HG03159 (cell line): ENCODE measurements around the gene TMEM123.

Experiments
- ATAC-seq: cut with Tn5 transposase; IDR thresholded peaks from one replicate; pipeline ENCODE4 v1.9.1; 2021; ENCODE audit warnings: mild to moderate bottlenecking, moderate library complexity; ENCODE audit not compliant: unreplicated experiment

Gene TMEM123

DNA sequence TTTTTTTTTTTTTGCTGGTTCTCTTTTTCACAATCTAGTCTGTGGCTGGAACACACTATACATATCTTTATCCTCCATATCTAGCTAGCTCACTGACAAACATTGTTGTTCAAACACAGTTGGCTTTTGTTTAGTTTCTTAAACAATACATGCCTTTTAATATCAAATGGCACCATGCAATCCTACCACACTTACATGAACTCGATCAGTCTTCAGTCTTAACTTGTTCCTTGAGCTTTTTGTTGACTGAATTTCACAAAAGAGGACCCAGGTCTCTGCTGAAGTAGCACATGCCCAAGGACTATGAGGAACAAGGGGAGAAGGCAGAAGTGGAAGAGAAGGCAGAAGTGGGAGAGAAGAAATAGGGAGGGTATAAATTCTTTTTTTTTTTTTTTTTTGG is 25.5 kb downstream of the TMEM123 start:
- no peak for ATAC-seq

DNA sequence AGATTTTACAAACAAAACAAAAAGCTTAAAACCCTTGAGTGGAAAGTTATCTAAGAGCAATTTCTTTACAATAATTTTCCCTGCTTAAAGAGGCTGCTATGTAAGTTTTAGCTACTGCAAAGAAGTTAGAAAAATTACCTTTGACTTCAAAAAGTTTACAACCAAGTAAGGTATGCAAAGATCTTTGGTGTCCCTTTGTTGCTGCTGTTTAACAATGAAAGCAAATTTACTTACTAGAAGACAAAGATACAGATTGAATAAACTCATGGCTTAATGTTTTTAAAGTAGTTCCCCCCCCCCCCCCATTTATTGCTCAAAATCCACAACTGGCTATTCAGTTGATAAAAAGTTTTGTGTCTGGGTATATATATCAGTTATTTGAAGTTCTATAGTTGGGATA is 26.0 kb downstream of the TMEM123 start:
- no peak for ATAC-seq

GRCh38 chr11:102426000-102426399 is 26.6 kb downstream of the TMEM123 start:
- ATAC-seq, result no peak

- no peak for ATAC-seq
Observed at GRCh38 chr11:102423936-102424335, 28.6 kb downstream of the TMEM123 start.

DNA sequence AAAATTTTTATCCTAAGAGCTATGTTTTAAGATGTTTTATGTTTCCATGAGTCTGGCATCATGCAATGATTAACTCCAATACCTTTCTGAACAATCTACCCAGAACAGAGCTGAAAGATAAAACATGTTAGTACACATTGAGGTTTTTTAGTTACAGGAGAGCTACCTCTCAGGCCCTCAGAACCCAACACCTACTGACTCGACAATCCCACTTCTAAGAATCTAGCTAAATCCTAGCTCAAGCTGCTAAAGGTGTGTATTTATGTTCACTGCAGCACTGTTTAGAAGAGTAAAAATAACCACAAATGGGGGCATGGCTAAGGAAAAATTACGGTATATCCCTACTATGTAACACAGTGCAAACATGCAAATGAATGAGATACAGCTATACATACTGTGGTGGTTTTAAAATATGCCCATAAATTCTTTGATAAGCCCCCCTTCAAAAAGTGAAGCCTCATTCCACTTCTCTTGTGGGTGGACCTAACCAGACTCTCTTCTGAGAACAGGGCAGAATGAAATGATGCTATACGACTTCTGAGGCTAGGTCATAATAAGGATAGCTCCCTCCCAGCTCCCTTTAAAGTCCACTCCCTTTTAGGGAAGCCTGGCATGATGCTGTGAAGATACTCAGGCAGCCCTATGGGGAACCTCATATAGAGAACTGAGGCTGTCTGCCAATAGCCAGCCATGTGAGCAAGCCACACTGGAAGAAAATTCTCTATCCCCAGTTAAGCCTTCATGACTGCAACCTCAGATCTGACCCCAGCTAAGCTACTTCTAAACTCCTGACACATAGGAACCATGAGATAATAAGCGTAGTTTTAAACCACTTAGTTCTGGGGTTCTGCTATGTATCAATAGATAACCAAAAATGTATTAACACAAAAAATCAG is 29.5 kb downstream of the TMEM123 start:
- ATAC-seq, result no peak

DNA sequence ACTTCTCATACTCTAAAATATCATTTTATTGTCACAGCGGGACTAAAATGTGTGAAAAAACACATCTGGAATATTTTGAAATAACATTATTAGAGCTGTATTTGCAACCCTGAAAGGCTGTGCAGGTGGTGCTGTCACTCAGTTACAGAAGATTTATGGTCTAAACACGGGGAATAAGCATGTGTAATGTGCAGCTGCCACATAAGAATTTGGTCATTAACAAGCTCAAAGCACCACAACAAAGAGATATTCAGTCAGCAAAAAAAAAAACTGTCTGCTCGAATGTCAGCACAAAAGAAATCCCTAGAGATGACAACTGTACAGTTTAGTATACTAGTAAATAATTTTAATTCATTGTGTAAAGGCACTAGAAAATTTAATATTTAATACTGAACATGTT is 31.3 kb downstream of the TMEM123 start:
- ATAC-seq, result no peak

DNA sequence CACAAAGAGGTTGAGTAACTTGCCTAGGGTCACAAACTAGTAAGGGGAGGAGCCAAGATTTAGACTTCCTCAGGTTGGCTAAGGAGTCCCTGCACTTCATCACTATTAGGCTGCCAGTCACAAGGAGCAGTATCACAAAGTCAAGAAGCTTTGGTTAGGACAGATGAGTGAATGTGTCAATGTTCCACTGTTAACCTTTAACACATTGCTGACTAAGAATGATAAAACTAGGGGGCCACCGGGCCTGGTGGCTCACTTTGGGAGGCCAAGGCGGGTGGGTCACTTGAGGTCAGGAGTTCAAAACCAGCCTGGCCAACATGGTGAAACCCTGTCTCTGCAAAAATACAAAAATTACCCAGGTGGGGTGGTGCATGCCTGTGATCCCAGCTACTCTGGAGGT is 32.0 kb downstream of the TMEM123 start:
- peak; percentile 78 for ATAC-seq

DNA sequence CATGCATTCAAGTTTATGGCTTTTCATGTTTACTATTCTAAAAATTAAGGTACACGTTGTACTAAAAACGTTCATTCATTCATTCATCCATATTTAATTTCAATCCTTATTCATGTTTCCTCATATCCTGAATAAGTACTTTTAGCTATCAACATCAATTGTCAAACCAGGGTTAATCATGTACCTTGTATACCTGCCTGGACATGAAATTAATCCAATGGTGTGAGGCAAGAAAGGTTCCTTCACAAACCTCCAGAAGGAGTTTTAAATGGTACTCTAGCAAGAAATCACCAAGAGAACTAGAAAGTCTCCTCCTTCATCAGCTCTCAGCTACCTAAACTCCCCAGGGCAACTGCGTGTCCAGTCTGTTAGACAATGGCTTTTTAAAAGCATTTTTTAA is 33.4 kb downstream of the TMEM123 start:
- ATAC-seq, result no peak

DNA sequence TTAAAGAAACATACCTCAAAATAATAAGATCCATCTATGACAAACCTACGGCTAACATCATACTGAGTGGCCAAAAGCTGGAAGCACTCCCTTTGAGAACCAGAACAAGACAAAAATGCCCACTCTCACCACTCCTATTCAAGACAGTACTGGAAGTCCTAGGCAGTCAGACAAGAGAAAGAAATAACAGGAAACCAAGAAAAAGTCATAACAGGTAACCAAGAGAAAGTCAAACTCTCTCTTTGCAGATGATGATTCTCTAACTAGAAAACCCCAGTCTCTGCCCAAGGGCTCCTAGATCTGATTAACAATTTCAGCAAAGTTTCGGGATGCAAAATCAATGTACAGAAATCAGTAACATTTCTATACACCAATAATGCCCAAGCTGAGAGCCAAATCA is 35.6 kb downstream of the TMEM123 start:
- ATAC-seq, result no peak

DNA sequence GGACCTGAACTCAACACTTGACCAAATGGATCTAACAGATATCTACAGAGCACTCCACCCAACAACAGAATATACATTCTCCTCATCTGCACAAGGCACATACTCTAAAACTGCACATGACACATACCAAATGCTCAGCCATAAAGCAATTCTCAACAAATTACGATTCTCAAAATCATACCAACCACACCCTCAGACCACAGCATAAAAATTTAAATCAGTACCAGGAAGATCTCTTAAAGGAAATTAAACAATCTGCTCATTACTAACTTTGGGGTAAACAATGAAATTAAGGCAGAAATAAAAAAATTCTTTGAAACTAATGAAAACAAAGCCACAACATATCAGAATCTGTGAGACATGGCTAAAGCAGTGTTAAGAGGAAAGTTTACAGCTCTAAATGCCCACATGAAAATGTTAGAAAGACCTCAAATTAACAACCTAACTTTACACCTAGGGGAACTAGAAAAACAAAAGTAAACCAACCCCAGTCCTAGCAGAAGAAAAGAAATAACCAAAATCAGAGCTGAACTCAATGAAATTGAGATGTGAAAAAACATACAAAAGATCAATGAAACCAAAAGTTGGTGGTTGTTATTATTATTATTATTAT is 37.2 kb downstream of the TMEM123 start:
- ATAC-seq, result no peak

GRCh38 chr11:102414559-102414958 is 38.0 kb downstream of the TMEM123 start:
- no peak for ATAC-seq

DNA sequence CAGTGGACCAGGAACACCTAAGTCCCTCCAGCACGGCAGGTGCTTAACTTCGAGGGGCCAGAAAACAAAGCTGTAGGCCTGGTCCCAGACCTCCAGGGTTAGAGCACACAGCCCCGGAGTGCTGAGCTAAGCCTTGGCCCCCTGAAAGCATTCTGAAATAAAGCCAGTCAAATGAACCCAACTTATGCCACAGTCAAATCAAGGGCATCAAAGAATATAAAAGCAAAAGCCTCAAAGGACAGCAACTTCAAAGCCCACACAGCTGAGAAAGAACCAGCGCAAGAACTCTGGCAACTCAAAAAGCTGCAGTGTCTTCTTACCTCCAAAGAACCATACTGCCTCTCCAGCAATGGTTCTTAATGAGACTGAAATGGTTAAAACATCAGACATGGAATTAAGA is 39.1 kb downstream of the TMEM123 start:
- no peak for ATAC-seq

- no peak for ATAC-seq
Observed at GRCh38 chr11:102411142-102411541, 41.4 kb downstream of the TMEM123 start.

GRCh38 chr11:102410382-102410784 is 42.2 kb downstream of the TMEM123 start:
- no peak for ATAC-seq

DNA sequence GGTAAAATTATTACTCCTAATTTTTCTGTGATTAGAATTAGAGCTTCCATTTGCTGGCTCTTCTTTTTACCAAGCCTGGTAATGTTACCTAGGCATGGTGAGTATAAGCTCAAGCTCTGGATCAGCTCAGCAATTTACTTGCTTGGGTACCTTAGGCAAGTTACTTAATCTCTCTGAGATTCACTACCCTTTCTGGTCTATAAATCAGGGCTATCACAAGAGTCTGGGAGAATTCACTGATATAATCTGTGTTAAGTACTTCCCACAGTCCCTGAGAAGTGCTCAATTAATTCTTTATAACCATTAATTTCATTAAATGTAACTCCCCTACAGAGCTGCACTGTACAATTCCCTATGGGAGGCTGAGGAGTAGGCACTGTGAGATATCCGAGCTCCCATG is 44.2 kb downstream of the TMEM123 start:
- no peak for ATAC-seq

DNA sequence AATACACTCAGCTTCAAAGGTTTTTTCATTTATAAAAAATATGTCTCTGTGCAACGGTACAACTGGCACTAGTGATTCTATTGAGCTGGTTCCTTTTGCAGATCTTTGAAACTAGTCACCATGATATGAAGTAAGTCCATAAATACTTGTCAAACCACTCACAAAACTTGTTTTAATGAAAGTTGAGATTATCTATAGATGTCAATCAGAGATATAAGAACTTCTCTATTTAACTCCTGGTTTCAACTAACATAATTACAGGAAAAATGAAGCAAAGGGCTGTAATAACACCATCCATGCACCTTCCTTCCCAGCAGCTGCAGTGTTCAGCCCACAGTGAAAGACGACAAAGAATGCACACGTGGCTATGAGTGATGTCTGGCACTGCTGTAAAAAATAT is 44.7 kb downstream of the TMEM123 start:
- no peak for ATAC-seq

- no peak for ATAC-seq
Observed at GRCh38 chr11:102406099-102406498, 46.5 kb downstream of the TMEM123 start.

DNA sequence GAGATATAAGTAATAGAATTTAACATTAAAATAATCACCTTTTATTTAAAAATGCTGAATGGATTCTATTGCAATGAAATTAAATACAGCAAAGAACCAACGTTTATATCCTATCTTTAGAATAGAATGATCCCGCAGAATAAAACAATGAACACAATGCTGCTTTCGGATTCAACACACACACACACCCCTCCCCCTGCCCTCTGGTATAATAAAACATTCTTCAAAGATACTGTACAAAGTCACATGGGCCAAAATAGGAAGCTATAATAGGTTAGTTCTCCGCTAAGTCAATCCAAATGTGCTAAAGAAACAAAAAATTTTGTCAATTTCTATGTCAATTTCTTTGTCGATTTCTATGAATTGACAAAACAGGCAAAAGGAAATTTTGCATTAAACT is 47.1 kb downstream of the TMEM123 start:
- no peak for ATAC-seq

GRCh38 chr11:102402548-102402947 is 50.0 kb downstream of the TMEM123 start:
- ATAC-seq, result no peak

DNA sequence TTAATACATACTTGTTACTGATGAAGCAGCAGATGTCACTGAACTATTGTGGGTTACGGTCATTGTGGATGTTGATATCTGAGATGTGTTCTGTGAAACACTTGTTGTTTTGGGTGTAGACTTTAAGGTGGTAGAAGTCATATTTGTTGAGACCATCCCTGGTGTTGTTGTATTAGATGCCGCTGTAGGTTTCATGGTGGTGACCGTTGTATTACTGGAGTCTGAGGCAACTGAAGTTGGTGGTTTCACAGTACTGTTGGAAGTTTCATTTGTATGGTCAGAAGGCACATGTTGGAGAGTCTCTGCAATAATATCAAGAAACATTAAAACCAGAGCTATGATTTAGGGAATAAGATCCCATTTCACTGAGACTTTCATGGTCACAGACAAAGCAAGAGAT is 50.7 kb downstream of the TMEM123 start:
- no peak for ATAC-seq

- ATAC-seq, result no peak
Observed at GRCh38 chr11:102400603-102401002, 52.0 kb downstream of the TMEM123 start.

DNA sequence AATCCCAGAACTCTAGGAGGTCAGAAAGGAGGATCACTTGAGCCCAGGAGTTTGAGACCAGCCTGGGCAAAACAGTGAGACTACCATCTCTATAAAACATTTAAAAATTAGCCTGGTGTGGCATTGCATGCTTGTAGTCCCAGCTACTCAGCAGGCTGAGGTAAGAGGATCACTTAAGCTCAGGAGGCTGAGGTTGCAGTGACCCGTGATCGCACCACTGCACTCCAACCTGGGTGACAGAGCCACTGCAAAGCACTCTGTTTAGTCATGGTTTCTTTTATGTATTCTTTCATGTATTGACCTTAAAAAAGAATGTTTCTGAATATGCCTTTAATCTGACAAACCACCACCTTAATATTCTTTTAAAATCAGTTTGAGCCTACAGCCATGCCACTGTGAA is 53.4 kb downstream of the TMEM123 start:
- ATAC-seq, result no peak

GRCh38 chr11:102398297-102398696 is 54.3 kb downstream of the TMEM123 start:
- ATAC-seq, result no peak
